GM18526 (cell line): ENCODE measurements around the gene HERPUD2.

Experiments used
- POLR2A ChIP-seq: IDR thresholded peaks from 3 replicates; pipeline ENCODE4 v1.6.1; 2011; ENCODE audit not compliant: insufficient read length; ENCODE audit errors: extremely low read depth

Gene HERPUD2, protein sequence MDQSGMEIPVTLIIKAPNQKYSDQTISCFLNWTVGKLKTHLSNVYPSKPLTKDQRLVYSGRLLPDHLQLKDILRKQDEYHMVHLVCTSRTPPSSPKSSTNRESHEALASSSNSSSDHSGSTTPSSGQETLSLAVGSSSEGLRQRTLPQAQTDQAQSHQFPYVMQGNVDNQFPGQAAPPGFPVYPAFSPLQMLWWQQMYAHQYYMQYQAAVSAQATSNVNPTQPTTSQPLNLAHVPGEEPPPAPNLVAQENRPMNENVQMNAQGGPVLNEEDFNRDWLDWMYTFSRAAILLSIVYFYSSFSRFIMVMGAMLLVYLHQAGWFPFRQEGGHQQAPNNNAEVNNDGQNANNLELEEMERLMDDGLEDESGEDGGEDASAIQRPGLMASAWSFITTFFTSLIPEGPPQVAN

DNA sequence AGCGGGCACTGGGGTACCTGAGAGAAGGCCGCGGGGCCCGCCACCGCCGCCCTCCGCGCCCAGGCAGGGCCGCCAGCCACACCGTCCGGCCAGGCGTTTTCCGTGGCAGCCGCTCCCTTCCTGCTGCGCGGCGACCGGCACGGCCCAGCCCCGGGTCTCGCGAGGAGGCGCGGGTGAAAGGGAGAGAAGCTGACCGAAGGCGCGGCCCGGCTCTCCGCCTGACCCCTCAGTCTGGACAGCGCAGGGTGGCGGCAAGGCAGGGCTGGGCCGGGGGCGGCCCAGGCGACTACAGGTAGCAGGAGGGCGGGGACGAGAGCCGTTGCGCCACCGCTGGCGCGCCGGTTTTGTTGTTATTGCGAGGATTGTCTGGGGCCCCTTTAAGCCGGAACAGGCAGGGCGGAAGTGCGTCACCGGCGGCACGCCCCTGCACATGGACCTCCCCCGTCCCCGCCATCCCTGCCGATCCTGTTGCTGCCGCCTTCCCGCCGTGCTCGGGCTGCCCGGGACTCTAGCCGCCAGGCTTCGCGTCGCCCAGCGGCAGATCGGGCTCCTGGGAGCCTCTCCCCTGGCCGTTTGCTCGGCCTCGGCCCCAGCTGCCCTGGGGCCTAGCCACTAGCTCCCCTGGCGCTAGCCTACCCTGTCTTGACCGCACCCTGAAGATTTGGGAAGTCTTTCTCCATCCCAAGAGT lies at the start of gene HERPUD2:
Gene HERPUD2, minus strand, starts transcription at position 352 of the 689 bp plus-strand sequence. CDS start 805 bp downstream, outside the sequence.
- peak; percentile 91 for TF ChIP-seq POLR2A

DNA sequence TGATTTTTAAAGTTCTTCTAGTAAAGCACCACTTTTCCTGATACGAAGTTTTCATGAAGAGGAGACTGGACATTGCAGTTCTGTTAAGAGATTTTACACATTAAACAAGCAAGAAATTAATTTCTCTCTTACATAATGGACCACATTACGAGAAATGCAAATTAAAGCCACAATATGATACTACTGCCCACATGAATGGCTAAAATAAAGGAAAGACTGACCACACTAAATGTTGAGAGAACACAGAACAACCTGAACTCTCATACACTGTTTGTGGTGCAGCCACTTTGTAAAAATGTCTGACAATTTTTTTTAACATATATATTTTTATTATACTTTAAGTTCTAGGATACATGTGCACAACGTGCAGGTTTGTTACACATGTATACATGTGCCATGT lies 44.0 kb upstream of the HERPUD2 start:
- no peak for TF ChIP-seq POLR2A

DNA sequence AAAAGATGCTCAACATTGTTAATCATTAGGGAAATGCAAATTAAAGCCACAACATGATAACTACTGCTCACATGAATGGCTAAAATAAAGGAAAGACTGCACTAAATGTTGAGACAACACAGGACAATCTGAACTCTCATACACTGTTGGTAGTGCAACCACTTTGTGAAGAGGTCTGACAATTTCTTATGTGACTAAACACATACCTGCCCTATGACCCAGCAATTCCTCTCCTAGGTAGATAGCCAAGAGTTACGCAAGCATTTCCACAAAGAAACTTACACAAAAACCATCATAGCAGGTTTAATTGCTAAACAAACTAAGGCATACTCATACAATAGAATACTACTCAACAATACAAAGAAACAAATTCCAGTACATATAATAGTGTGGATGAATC lies 41.8 kb upstream of the HERPUD2 start:
- no peak for TF ChIP-seq POLR2A

DNA sequence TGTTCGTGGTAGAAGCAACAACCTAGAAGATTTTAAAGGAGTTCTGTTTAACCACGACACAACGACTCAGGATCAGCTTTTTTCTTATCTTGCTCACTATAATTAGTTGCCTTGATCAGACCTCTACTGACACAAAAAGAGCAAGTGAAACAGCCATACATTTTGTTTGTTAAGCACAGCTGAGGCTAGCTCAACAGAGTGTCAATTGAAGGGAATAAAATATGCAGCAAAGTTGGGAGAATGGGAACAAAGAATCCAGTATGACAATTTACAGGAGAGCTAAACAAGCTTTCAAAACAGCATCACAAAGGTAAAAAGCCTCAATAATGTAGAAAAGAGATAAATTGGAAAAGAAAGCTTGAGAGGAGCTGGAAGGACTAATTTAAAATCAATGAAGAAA lies 40.5 kb upstream of the HERPUD2 start:
- TF ChIP-seq POLR2A: no peak

DNA sequence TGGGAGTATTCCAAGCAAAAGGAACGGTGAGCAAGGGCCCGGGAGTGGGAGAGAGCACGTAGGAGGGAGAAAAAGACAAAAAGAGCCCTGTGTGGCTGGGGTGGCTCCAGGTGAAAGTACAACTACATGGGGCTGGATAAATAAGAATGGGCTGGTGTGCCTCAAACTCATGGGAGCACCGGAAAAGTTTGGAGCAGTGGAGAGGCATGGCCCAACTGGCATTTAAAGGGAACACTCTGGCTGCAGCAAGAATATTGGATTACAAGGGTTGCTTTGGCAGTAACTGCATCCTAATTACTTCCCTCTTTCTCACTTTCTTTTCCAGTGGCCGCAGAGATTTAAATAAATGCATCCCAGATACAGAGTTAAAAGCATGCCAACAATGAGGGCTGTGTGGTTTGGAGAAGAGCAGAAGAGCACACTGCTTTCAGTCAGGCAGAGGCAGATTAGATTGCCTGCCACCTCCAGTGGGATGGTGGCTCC lies 39.1 kb upstream of the HERPUD2 start:
- TF ChIP-seq POLR2A: no peak

DNA sequence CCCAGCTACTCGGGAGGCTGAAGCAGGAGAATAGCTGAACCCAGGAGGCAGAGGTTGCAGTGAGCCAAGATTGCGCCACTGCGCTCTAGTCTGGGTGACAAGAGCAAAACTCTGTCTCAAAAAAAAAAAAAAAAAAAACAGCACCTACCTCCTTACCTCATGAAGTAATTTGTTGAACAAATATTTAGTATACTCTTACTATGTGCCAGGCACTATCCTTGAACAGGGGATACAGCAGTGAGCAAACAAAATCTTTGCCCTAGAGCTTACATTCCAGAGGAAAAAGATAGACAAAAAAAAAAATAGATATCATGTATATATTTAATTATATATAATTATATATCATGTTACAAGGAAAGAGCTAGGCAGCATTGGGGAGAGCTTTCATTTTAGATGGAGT lies 36.4 kb upstream of the HERPUD2 start:
- no peak for TF ChIP-seq POLR2A

DNA sequence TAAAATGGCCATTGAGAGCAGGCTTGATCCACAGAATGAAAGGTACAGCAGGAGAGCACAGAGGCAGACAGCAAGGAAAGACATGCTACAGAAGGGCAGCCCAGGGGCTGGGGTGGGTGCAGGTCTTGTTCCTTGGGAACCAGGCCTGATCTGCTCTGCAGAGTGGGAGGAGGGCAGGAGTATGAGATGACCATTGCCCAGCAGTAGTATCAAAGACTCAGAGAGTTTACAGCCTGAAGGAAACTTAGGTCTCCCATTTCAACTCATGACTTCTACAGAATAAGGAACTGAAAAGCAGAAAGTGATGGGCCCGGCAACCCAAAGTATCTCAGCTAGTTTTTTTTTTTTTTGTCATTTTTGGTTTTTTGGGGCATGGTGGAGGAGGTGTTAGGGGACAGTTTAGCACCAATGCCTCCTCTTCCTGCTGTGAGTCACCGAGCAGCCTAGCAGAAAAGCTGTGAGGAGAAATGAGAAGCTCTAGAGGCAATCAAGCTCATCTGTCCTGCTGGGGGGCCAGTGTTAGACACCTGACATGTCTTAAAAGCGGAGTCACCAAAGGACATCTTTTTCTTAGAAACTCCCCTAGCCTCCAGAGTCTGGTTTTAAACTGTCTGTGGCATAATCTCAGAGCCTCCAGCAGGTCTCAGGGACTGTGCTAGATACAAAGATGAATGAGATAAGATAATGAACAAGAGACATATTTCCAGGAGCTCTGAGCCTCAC lies 34.3 kb upstream of the HERPUD2 start:
- TF ChIP-seq POLR2A: peak; percentile 24

DNA sequence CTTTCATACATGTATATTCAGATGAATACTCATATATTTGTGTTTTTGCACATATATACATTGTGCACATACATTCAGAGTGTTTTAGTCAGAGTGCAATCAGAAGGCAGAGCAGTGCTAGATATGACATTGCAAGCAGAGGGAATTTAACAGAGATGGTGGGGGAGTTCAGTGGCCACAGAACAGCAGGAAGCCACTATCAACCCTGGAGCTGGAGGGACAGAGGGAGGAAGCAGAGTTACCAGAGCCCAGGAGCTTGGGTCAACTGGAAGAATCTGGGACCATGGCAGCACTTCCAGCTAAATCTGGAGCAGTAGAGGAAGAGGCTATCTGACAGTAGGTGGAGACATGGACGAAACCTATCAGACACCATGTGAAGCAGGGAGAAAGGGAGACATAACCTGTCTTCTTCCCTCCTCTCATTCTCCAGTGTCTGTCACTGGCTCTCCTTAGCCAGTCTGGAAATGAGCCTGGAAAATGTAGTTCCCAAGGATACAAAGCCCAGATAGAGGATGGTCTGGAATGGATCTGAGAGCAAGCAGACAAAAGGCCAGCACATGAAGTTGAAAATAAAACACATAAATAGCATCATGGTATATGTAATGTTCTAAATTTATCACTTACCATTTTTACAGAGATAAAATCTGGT lies 33.6 kb upstream of the HERPUD2 start:
- TF ChIP-seq POLR2A: no peak

DNA sequence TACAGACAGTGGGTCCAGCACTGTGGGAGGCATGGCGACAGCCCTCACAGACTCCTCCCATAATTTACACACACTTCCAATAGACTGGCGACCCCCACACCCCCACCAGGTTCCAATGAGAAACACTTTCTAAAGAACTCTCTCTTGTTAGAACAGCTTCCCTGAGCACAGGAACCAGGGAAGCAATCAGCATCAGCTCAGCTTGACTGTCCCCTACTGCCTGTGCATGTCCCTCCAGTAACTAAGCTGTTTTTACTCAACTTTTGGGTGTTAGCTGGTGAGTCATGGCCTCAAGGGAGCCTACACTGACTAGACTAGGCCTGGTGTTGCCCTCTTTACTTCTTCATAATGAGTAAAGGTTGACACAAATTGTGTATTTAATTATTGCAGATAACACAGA lies 32.6 kb upstream of the HERPUD2 start:
- no peak for TF ChIP-seq POLR2A

DNA sequence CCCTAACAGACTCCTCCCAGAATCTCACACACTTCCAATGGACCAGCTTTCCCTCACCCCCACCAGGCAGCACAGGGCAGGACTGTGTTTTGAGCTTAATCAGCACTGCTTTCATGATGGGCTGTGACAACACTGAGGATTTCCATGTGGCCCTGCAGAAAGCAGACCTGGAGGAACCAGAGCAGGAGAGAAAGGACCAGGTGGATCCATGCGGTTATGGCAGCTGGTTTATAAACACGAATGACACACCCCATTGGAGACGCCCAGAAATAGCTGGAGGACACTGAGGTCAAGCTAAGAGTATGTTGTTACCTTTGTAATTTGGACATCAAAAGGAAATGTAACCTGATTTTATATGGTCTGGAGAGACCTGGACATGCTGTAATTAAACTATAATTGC lies 31.7 kb upstream of the HERPUD2 start:
- no peak for TF ChIP-seq POLR2A

DNA sequence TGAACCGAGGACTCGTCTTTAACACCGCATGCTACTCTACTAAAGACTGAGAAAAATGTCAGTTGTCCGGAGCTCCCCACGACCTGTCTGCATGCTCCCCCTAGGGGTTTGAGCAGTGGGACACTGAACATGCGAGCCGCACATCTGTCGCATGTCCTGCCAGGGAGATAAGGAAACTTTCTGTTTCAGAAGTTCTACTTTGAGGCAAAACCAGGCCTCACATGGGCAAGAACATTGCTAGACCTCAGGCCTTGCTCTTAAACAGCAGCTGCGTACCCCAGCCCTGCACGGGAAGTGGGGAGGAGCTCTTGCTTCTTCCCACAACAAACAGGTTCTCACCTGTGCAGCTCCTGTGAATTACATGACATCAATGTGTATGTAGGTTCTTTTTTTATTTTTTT lies 30.3 kb upstream of the HERPUD2 start:
- TF ChIP-seq POLR2A: no peak

DNA sequence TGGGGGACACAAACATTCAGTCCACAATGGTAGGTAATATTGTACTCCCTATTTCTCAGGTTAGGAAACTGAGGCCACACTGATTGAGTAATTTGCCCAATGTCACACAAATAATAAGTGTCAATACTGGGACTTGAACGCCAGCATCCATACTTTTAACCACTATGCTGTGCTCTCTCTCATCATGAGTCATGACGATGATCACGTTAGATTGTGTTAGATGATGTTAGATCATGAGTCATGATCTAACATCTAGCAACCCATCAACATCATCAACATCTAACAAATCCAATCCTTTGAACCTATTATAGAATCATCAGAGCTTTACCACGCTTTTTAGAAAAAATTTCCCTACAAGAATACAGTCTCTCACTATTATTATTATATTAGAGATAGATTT lies 28.1 kb upstream of the HERPUD2 start:
- TF ChIP-seq POLR2A: no peak

DNA sequence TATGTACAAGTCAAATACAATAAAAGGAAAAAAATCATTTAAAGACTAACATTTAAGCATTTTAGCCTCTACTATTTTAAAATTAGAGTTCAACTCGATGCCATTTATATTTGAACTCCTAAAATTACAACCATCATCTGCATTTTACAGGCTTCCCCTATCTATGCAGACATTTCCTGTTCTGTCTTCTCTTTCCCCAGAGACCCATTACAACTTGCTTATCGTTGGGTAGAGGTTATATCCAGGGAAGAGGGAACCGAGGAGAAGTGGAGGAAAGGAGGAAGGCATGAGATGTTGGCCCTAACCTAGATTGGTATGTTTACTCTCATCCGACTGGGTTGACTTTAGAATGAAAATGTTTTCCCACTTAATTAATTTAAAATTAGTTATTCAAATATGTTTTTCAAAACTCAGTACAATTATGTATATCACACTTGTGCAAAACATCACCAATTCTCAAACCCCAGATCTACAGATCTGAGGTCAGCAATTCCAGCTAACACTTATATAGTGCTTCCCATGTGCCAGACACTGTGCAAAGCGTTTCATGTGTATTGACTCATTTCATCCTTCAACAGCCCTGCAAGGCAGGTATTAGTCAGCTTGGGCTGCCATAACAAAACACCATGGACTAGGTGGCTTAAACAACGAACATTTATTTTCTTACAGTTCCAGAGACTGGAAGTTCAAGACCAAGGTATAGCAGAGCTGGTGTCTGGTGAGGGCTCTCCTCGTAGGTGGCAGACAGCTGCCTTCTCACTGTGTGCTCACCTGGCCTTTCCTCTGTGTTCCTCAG lies 27.3 kb upstream of the HERPUD2 start:
- TF ChIP-seq POLR2A: no peak

DNA sequence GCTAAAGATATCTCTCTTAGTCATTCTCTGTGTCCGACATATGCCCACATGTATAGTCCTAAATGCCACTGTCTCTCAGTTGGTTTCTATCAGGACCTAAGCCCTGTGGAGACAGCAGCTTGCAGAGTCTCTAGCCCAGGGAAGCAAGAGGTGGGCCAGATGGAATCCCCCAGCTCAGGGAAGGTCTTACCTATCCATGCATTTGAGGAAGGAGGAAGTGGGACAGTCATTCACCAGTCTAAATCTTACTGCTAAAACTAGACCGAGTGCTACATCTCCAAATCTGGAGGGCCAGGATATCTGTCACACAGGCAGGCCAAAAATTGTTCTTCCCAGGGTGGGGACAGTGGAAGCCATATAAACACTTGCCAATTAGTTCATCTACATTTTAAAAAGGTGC lies 26.4 kb upstream of the HERPUD2 start:
- TF ChIP-seq POLR2A: no peak

DNA sequence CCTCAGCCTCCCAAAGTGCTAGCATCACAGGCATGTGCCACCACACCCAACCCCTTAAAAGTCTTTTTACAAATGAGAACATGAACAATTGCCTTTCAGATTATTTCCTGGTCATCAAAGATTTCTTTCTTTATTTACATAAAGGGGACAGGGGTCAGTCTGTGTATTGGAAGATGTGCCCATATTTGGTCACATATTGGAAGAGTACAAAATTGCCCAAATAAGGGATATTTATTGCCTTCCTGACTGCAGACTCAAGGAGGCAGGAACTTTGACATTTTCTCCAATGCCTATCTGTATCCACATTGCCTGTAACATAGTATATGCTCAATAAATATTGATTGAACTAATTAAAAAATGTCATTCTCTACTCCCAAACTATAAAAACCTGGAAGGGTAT lies 25.9 kb upstream of the HERPUD2 start:
- no peak for TF ChIP-seq POLR2A

DNA sequence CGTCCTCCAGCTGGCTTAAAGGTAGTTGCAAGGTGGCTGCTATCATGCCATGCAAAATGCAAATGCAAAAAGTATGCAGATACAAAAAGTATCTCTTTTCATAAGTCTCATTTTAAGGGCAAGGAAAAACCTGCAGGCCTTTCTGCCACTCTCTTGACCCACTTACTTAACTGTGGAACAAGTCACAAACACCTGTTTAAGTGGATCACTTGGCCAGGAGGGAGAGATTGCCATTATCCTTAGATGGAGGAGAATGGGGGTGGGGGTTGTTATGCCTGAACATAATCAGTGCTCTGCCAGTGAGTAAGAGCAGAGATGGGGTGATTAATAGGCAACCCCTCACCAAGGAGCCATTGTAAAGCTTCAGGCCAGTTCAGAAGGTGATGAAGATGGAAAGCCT lies 25.1 kb upstream of the HERPUD2 start:
- no peak for TF ChIP-seq POLR2A
